B cell (primary cell): ENCODE measurements around the gene SCUBE1. TPM values are rescaled to one million over a fixed set of nuclear protein-coding genes. Genes with fewer than 3 reads are reported as not detected.

Experiments
- ATAC-seq: fragments of 200-7000 bp; cut with Tn5 transposase; one replicate; pipeline ENCODE4 v1.10.0; 2021; ENCODE audit warnings: low read depth, mild to moderate bottlenecking, moderate number of reproducible peaks, moderate library complexity
- CTCF ChIA-PET: fragments of 350-600 bp; sonication (Branson Sonifier 250); formaldehyde crosslinking; loops from one replicate; lab custom pipeline; 2021; ENCODE audit warnings: antibody characterized with exemption, inconsistent platforms; lab: Charles Lee
- POLR2A ChIA-PET: fragments of 350-600 bp; sonication (Branson Sonifier 250); formaldehyde crosslinking; loops from one replicate; lab custom pipeline; 2021; ENCODE audit warnings: antibody characterized with exemption; lab: Charles Lee
- DNase-seq: peaks from one replicate; pipeline ENCODE4 v3.0.0; 2013
- H2AFZ ChIP-seq: 2 replicates; pipeline ENCODE4 v1.6.1; 2012; ENCODE audit warnings: mild to moderate bottlenecking, low read depth, low read length; ENCODE audit not compliant: insufficient read depth, poor library complexity, severe bottlenecking
- H3K27ac ChIP-seq, 2 donors: 1 replicate in 1 of 2; 2 replicates in 1 of 2; pipeline ENCODE4 v1.5.1; 2012 to 2013; ENCODE audit warnings: low read length in 2 of 2, mild to moderate bottlenecking in 2 of 2, moderate library complexity in 1 of 2
- H3K27me3 ChIP-seq, 4 experiments: fragments of 200-600 bp in 1 of 4; sonication (generic) in 1 of 4; replicated peaks in 1 of 4; 1 replicate in 2 of 4; 2 replicates in 2 of 4; pipeline versions ENCODE4 v1.6.1 to v1.7.0; 2013 to 2016; ENCODE audit warnings: low read length in 3 of 4, mild to moderate bottlenecking in 2 of 4, mixed read lengths in 1 of 4, moderate library complexity in 1 of 4; ENCODE audit not compliant: insufficient read depth in 4 of 4, control insufficient read depth in 3 of 4; ENCODE audit errors: control extremely low read depth in 1 of 4
- H3K36me3 ChIP-seq, 2 experiments: replicated peaks in 1 of 2; 1 replicate in 1 of 2; 2 replicates in 1 of 2; pipeline versions ENCODE4 v1.6.1 to v1.7.1; 2013; ENCODE audit warnings: low read length in 1 of 2; ENCODE audit not compliant: insufficient read depth in 2 of 2, control insufficient read depth in 1 of 2; ENCODE audit errors: control extremely low read depth in 1 of 2, extremely low read depth in 1 of 2
- H3K4me1 ChIP-seq, 2 donors: fragments of 200-600 bp in 1 of 2; sonication (generic) in 1 of 2; 1 replicate in 1 of 2; 2 replicates in 1 of 2; pipeline versions ENCODE4 v1.5.1 to v1.6.1; 2013 to 2017; ENCODE audit warnings: low read length in 2 of 2; ENCODE audit not compliant: control insufficient read depth in 2 of 2, insufficient read depth in 2 of 2
- H3K4me2 ChIP-seq: replicated peaks from 2 replicates; pipeline ENCODE3; 2012; ENCODE audit warnings: mild to moderate bottlenecking, low read depth, low read length; ENCODE audit not compliant: poor library complexity, severe bottlenecking
- H3K4me3 ChIP-seq, 5 experiments: fragments of 200-600 bp in 1 of 5; sonication (generic) in 1 of 5; 1 replicate in 3 of 5; 2 replicates in 2 of 5; pipeline versions ENCODE4 v1.5.1 to v1.7.0; 2011 to 2016; ENCODE audit warnings: low read length in 4 of 5, mild to moderate bottlenecking in 4 of 5, low read depth in 2 of 5, control low read depth in 1 of 5, moderate library complexity in 1 of 5; ENCODE audit not compliant: insufficient read depth in 1 of 5; ENCODE audit errors: control extremely low read depth in 1 of 5, extremely low read depth in 1 of 5
- H3K79me2 ChIP-seq: fragments of 200-600 bp; sonication (generic); one replicate; pipeline ENCODE4 v1.6.0; 2016; ENCODE audit warnings: low read length; ENCODE audit not compliant: control insufficient read depth, insufficient read depth
- H3K9ac ChIP-seq: fragments of 200-600 bp; sonication (generic); 2 replicates; pipeline ENCODE4 v1.6.1; 2017; ENCODE audit warnings: mild to moderate bottlenecking, low read length, moderate library complexity
- H3K9me3 ChIP-seq, 3 donors: one replicate each; pipeline versions ENCODE4 v1.6.1 to v1.7.1; 2013; ENCODE audit warnings: low read length in 2 of 3; ENCODE audit not compliant: control insufficient read depth in 2 of 3, insufficient read depth in 1 of 3; ENCODE audit errors: control extremely low read depth in 1 of 3
- H4K20me1 ChIP-seq: 2 replicates; pipeline ENCODE4 v1.6.0; 2012; ENCODE audit warnings: mild to moderate bottlenecking, low read length; ENCODE audit not compliant: insufficient read depth, control insufficient read depth, poor library complexity, severe bottlenecking
- H3K27ac Mint-ChIP-seq: one replicate; pipeline ENCODE4 v1.8.0; 2021; ENCODE audit warnings: mixed read lengths
- H3K27me3 Mint-ChIP-seq: one replicate; pipeline ENCODE4 v1.8.0; 2021; ENCODE audit warnings: mixed read lengths
- H3K4me1 Mint-ChIP-seq: one replicate; pipeline ENCODE4 v1.8.0; 2021; ENCODE audit warnings: mixed read lengths
- H3K4me3 Mint-ChIP-seq: one replicate; pipeline ENCODE4 v1.8.0; 2021; ENCODE audit warnings: mixed read lengths
- H3K9me3 Mint-ChIP-seq: one replicate; pipeline ENCODE4 v1.8.0; 2022; ENCODE audit warnings: mixed read lengths; ENCODE audit not compliant: insufficient read depth
- EZH2 ChIP-seq: IDR thresholded peaks from 2 replicates; pipeline ENCODE4 v1.6.1; 2012; ENCODE audit warnings: borderline replicate concordance, low read depth, mild to moderate bottlenecking, moderate library complexity, low read length; ENCODE audit not compliant: insufficient read depth, poor library complexity, severe bottlenecking
- WGBS: methylation state at CpG from one replicate; pipeline ENCODE4 v1.1.5; 2013; ENCODE audit warnings: missing lambda C conversion rate; ENCODE audit not compliant: insufficient coverage; 5-methylcytosine and 5-hydroxymethylcytosine counted together
- intact Hi-C: fragments of 100-400 bp; cut with micrococcal nuclease; formaldehyde crosslinking; loops from one replicate; pipeline ENCODE4 v1.10.0; 2022
- polyA plus RNA-seq: library from polyadenylated mRNA; depleted of rRNA; stranded (reverse); fragments of >200 nt; gene quantifications from 2 replicates; pipeline ENCODE4 v1.2.3, GENCODE V29; 2012
- total RNA-seq, 2 donors: library from RNA; stranded (reverse); fragments of 120-200 nt in 1 of 2; gene quantifications; 1 replicate in 1 of 2; 2 replicates in 1 of 2; pipeline versions ENCODE4 v1.2.3 to v1.2.4, GENCODE V29; 2013 to 2022
- TF ChIP-seq, protein P1 (sequence below): fragments of 200-600 bp; IDR thresholded peaks from one replicate; pipeline ENCODE4 v1.8.0; 2022; ENCODE audit warnings: antibody characterized with exemption, mild to moderate bottlenecking

Gene SCUBE1
- total and polyA plus RNA-seq, 2 donors (not counting 1 experiment from before 2014, with no cell fraction given): not detected

DNA sequence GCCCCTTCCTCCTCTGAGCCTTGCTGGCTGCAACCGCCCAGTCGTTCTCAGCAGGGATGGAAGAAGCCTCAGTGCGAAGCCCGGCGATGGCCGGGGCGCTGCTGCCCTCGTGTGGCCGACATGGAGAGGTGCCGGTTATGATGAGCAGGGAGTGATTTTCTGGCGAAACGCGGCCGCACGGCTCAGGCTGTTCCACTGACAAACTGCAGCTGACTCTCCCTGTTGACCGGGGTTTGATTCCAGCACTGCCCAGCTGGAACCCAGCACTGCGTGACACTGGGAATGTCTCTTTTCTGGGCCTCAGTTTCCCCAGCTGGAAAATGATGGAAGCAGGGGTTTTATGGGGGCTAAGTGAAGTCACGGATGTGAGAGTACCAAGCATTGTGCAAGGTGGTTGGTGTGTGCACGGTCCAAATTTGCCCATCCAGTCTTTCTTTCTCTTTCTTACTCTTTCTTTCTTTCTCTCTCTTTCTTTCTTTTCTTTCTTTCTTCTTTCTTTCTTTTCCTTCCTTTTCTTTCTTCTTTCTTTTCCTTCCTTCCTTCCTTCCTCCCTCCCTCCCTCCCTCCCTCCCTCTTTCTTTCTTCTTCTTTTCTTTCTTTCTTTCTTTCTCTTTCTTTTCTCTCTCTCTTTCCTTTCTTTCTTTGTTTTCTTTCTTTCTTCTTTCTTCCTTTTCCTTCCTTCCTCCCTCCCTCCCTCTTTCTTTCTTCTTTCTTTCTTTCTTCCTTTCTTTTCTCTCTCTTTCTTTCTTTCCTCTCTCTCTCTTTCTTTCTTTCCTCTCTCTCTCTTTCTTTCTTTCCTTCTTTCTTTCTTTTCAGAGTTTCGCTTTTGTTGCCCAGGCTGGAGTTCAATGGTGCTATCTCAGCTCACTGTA, 42.8 kb upstream of the SCUBE1 start:
- Mint-ChIP-seq H3K4me1 (peaks cover 3% of the 10 kb centered on the region), H3K27ac (peak overlapping the region; percentile 41), H3K4me3 (no peak overlapping the region), H3K9me3 (no peaks in the 10 kb centered on the region), H3K27me3 (peaks cover 23% of the 10 kb centered on the region)
- ChIA-PET CTCF (interaction anchor here (0.7 to 2.3 kb wide), 4 partner anchors 8 to 161 kb away, joined by 3 to 11 read pairs (median 4); no protein-coding TSS in a partner anchor), POLR2A (no interaction called here)
- no peaks in the 10 kb centered on the region for H3K36me3 ChIP-seq
- peaks cover 0 to 25% (median 6%) of the 10 kb centered on the region in 4 experiments for H3K27me3 ChIP-seq
- WGBS: 1% methylated on average over 17 of the region's 20 CpGs
- H3K27ac ChIP-seq: no peak overlapping the region
- H3K9ac ChIP-seq: peak overlapping the region; percentile 9
- peak; percentile 76 for DNase-seq
- peak overlapping the region; percentile 13 for H2AFZ ChIP-seq
- no peaks in the 10 kb centered on the region for H4K20me1 ChIP-seq
- H3K79me2 ChIP-seq: no peaks in the 10 kb centered on the region
- H3K4me3 ChIP-seq: no peak overlapping the region
- no peak for TF ChIP-seq EZH2
- TF ChIP-seq, protein P1, sequence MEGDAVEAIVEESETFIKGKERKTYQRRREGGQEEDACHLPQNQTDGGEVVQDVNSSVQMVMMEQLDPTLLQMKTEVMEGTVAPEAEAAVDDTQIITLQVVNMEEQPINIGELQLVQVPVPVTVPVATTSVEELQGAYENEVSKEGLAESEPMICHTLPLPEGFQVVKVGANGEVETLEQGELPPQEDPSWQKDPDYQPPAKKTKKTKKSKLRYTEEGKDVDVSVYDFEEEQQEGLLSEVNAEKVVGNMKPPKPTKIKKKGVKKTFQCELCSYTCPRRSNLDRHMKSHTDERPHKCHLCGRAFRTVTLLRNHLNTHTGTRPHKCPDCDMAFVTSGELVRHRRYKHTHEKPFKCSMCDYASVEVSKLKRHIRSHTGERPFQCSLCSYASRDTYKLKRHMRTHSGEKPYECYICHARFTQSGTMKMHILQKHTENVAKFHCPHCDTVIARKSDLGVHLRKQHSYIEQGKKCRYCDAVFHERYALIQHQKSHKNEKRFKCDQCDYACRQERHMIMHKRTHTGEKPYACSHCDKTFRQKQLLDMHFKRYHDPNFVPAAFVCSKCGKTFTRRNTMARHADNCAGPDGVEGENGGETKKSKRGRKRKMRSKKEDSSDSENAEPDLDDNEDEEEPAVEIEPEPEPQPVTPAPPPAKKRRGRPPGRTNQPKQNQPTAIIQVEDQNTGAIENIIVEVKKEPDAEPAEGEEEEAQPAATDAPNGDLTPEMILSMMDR: peak; percentile 82
- peak; percentile 81 for ATAC-seq
- intact Hi-C loops: no loop called here
- peak overlapping the region; percentile 40 for H3K4me2 ChIP-seq
- no peaks in the 10 kb centered on the region for H3K9me3 ChIP-seq
- H3K4me1 ChIP-seq: peaks cover 2 to 3% of the 10 kb centered on the region in 2 donors

DNA sequence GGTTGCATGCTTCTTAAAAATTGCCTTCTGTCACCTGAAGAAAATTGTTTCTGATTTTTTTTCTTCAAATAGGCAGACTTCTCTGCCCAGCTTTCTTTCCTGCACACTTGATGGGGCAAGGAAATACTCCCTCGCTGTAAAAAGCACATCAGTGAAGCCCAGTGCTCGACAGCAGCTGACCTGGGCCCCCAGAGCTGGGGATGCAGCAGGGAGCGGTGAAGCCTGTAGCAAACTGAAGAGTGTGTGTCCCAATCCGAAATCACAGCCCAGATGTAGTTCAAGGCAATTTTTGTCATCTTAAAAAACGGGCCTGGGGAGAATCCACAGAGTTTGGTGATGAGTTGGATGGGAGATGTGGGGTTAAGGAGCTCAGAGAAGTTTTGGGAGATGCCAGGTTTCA, 41.7 kb upstream of the SCUBE1 start:
- Mint-ChIP-seq H3K4me3 (no peak overlapping the region), H3K9me3 (no peaks in the 10 kb centered on the region), H3K27me3 (peaks cover 27% of the 10 kb centered on the region), H3K27ac (no peak overlapping the region), H3K4me1 (peaks cover 3% of the 10 kb centered on the region)
- TF ChIP-seq, protein P1: no peak
- Histone ChIP-seq H2AFZ (no peak overlapping the region), H3K36me3 (no peaks in the 10 kb centered on the region), H3K4me3 (no peak overlapping the region), H3K9me3 (no peaks in the 10 kb centered on the region), H3K4me1 (peaks cover 2 to 3% of the 10 kb centered on the region in 2 donors), H3K9ac (no peak overlapping the region), H3K4me2 (no peak overlapping the region), H3K79me2 (no peaks in the 10 kb centered on the region), H3K27me3 (peaks cover 0 to 25% (median 6%) of the 10 kb centered on the region in 4 experiments), H4K20me1 (no peaks in the 10 kb centered on the region), H3K27ac (no peak overlapping the region)
- ChIA-PET CTCF (interaction anchor here (0.6 to 2.3 kb wide), 3 partner anchors 153 to 1239 kb away, joined by 3 to 11 read pairs (median 3); no protein-coding TSS in a partner anchor), POLR2A (no interaction called here)
- DNase-seq: no peak
- ATAC-seq: no peak
- intact Hi-C loops: no loop called here
- WGBS: 72% methylated on average over 5 of the region's 5 CpGs
